Measurements from ENCODE around the gene PTPRM.
A peak's percentile ranks its signal among the peaks of the same experiment; 100 is the strongest.

Gene PTPRM

DNA sequence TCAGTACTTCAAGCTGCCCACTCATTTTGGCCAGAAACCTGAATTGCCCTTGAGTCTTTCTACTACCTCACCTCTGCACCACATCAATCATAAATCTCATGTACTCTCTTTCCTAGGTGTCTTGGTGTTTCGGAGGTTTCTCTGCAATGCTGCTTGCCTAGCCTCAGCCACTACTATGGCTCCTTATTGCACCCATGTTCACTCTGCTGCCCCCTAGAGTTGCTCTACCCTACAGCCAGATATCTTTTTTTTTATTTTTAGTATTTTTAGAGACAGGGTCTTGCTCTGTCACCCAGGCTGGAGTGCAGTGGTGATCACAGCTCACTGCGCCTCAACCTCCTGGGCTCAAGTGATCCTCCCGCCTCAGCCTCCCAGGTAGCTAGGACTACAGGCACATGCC, 413.0 kb downstream of the PTPRM start:
- DNase-seq (ENCODE audit: low read depth in 2 of 2): no peak

DNA sequence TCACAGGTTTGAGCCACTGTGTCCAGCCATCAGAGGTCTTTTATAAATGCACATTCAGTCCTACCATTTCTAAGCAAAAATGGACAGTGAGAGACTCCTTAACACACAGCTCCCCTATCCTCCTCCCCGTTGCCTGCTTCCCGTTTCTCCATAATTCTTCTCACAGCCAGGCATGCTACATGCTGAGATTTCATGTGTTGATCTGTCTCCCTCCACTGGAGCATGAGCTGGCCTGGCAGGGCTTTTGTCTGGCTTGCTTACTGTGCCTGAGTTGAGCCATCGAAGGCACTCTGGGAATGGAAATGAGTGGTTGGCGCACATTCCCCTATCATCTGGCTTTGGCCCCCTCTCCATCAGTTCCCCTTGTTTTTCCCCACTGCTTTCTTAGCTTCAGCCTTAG, 413.5 kb downstream of the PTPRM start:
- no peak overlapping the region for H3K4me3 ChIP-seq (replicated peaks in 1 of 2; ENCODE audit: low read depth in 2 of 2, low read length in 2 of 2)
- no peak for DNase-seq (ENCODE audit: low read depth in 2 of 2)
- TF ChIP-seq, protein P1, sequence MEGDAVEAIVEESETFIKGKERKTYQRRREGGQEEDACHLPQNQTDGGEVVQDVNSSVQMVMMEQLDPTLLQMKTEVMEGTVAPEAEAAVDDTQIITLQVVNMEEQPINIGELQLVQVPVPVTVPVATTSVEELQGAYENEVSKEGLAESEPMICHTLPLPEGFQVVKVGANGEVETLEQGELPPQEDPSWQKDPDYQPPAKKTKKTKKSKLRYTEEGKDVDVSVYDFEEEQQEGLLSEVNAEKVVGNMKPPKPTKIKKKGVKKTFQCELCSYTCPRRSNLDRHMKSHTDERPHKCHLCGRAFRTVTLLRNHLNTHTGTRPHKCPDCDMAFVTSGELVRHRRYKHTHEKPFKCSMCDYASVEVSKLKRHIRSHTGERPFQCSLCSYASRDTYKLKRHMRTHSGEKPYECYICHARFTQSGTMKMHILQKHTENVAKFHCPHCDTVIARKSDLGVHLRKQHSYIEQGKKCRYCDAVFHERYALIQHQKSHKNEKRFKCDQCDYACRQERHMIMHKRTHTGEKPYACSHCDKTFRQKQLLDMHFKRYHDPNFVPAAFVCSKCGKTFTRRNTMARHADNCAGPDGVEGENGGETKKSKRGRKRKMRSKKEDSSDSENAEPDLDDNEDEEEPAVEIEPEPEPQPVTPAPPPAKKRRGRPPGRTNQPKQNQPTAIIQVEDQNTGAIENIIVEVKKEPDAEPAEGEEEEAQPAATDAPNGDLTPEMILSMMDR (IDR thresholded peaks at IDR 0.05; ENCODE audit: low read depth, low read length): no peak

More for the DNA sequence above, 413.0 kb downstream of the PTPRM start:
- TF ChIP-seq, protein P1 (IDR thresholded peaks at IDR 0.05; ENCODE audit: low read depth, low read length): peak; percentile 7
- H3K4me3 ChIP-seq (replicated peaks in 1 of 2; ENCODE audit: low read depth in 2 of 2, low read length in 2 of 2): no peak overlapping the region

- TF ChIP-seq, protein P1 (IDR thresholded peaks at IDR 0.05; ENCODE audit: low read depth, low read length): no peak
- no peak overlapping the region for H3K4me3 ChIP-seq (replicated peaks in 1 of 2; ENCODE audit: low read depth in 2 of 2, low read length in 2 of 2)
These were observed 415.1 kb downstream of the PTPRM start for GRCh38 chr18:7982216-7982615.

DNA sequence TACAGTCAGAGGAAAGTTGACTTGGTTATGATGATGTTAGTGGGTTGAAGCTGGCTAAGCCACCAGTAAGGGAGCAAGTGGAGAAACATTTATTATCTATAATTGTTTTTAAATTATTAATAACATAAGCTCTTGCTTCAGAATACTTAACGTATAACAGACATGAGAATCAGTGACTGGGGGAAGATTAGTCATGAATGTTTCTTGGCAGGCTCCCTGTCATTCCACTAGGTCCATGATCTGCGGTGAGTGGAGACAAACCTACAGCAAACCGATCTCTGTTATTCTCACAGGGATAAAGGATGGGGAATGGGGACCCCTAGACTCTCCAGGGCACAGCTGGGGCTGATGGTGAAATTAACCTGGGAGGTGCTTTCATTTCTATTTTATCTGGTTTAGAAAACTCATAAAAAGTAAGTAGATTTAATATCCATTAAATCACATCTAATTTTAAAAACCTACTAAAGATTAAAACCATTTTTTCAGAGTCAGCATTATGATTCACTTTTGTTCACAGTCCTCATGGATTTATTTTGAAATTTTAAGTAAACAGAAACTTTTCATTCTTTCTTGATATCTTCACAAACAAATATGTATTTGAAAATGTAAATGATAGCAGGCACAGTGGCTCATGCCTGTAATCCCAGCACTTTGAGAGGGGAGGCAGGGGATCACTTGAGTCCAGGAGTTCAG, 420.3 kb downstream of the PTPRM start:
- no peak overlapping the region for H3K4me3 ChIP-seq (replicated peaks in 1 of 2; ENCODE audit: low read depth in 2 of 2, low read length in 2 of 2)
- TF ChIP-seq, protein P1 (IDR thresholded peaks at IDR 0.05; ENCODE audit: low read depth, low read length): no peak
- DNase-seq (ENCODE audit: low read depth in 2 of 2): peak; percentile 72 to 88

More at GRCh38 chr18:7982216-7982615, 415.1 kb downstream of the PTPRM start:
- no peak for DNase-seq (ENCODE audit: low read depth in 2 of 2)

DNA sequence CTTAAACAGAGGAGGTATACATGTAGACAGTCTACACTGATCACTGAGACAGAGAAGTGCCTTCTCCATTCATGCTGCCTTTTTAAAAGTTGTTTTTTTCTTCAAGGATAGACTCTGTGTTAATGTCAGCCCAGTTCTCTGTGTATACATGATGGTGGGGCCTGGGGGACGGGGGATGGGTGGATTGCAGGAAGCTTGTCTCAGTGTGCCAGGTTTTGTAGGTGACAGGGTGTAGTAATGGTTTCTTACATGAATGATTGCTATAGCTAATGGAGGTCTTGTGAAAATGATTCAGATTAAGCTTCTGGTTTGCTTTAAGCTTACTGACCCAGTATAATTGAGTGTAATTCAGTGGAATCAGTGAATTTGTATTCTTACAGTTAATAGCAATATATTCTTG, 423.6 kb downstream of the PTPRM start:
- DNase-seq (ENCODE audit: low read depth in 2 of 2): no peak
- H3K4me3 ChIP-seq (replicated peaks in 1 of 2; ENCODE audit: low read depth in 2 of 2, low read length in 2 of 2): no peak overlapping the region
- TF ChIP-seq, protein P1 (IDR thresholded peaks at IDR 0.05; ENCODE audit: low read depth, low read length): no peak

- H3K4me3 ChIP-seq (replicated peaks in 1 of 2; ENCODE audit: low read depth in 2 of 2, low read length in 2 of 2): no peak overlapping the region
- TF ChIP-seq, protein P1 (IDR thresholded peaks at IDR 0.05; ENCODE audit: low read depth, low read length): no peak
- no peak for DNase-seq (ENCODE audit: low read depth in 2 of 2)
These were observed 434.7 kb downstream of the PTPRM start for GRCh38 chr18:8001711-8002301.
